ENCODE data around the gene HNF1B.

Gene HNF1B

GRCh38 chr17:37759014-37759637, 14.3 kb upstream of the HNF1B start:
- DNase-seq, result no peak

DNA sequence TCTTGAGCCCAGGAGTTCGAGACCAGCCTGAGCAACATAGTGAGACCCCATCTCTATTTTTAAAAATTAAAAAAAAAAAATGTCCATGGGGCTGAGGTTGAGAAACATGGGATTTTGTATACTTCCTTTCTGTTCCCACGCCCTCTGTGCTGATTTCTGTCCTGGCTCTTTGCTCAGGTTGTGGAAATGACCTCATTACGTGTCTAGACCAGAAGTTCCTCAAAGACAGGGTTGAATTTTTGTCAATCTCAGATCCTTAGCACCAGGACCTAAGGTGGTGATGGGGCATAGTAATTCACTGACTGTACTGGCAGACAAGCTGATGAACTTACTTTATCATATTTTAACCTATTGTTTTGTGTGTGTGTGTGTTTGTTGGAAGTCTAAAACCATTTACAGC, 11.2 kb upstream of the HNF1B start:
- DNase-seq, result no peak

DNA sequence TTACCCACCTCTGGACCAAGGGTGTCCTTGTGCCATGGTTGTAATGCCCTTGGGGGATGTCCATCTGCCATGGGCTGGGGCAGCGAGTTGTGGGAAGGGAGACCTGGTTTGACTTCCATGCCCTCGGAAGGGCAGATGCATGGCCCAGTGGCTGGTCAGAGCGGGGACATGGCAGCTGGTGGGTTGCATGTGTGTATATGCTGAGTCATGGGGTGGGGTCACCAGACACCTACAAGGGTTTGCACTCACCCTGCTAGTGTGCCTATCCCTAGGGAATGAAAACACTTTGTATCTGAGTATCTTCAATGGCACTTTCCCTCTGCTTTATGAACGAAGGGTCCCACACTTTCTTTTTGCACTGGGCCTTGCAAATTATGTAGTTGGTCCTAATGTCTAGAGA, 10.6 kb upstream of the HNF1B start:
- no peak for DNase-seq

GRCh38 chr17:37754363-37754762, 9.5 kb upstream of the HNF1B start:
- no peak for DNase-seq

- DNase-seq, result no peak
Measured at GRCh38 chr17:37752482-37752881, 7.6 kb upstream of the HNF1B start.

DNA sequence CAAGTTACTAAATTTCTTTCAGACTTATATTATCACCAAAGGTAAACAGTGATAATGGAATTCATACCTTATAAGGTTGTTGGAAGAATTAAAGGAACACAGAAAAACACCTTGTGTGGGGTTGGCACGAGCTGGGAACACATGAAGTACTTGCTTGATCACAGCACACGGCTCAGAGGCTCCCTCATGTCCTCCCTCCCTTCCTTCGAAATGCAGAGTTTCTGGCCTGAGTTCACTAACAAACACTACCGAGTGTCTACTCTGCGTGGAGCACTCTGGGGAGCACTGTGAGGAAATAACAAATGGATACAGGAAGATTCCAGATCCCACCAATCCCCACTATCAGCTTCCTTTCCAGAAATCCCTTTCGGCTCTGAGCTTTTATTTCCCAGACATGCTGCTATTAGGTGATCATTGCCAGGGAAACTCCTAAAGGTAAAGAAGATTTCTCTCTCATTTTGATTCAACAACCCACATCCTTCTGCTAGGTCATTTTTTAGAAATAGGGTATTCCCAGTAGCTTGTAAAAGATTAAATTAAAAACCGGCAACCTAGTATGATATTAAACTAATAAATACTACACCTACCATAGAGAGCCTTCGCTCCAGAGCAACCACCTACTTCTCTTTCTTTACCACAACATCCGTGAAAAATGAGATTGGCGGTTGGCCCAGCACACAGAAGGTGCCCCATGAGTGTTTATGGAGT, 6.1 kb upstream of the HNF1B start:
- DNase-seq, result no peak

GRCh38 chr17:37750292-37750691, 5.4 kb upstream of the HNF1B start:
- DNase-seq, result no peak

DNA sequence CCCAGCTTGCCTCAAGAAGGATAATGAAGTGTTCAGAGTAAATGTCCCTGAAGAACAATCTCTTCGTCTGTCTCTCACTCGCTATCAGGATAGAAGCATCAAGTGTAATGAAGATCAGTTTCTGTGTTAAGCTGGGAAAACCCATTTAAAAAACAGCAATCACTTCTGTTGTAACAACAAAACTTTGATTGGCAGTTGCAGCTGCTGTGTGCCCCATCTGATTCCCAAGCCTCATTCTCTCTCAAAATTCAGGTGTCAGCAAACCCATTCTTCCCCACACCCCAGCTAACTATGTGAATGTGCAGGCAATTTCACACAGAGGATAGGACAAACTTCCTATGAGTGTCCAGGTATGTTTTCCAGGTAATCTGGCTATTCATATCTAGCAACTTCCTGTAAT, 2.4 kb upstream of the HNF1B start:
- no peak for DNase-seq

DNA sequence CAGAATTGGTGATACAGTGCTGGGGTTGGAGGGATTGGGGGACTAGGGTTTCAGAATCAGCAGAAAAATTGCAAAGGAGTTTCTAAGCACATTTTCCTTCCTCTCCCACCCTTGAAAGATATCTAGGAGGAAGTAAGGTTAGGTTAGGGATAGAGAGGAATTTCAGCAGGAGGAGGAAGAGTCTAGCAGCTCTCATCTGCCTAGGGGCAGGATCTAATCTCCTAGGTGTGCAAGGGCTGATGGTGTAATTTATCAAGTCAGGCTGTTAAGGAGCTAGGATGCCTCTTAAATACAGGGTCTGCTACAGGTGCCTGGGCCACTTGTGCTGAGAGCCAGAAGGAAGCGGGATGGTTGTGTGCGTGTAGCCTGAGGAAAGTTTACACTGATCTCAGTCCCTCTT, 1.8 kb upstream of the HNF1B start:
- DNase-seq, result no peak

DNA sequence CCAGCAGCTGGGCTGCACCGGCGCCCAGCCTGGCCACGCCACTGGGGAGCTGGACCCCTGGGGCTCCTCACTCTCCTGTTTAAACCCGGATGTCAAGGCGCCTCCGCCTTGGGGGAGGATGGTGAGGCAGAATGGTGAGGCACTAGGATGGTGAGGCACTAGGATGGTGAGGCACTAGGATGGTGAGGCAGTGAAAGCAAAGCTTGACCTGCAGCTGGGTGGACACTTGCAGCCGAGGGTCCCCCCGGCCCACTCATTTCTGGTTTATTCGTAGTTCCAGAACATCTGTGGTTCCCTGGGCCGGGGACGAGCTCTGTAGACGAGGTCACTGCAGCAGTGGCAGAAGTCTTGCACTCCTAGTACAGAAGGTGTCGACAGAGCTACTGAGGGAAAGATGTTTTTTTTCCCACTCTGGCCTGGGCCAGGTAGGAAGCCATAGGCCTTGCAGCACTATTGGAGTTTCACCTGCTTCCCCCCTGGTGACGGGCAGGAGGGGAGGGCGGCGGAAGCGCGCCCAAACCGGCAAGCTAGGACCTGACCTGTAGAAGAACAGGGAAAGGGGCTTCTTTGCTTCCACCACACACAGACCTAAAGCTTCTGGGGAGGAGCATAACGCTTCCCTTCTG, 1.1 kb upstream of the HNF1B start:
- DNase-seq, result no peak

DNA sequence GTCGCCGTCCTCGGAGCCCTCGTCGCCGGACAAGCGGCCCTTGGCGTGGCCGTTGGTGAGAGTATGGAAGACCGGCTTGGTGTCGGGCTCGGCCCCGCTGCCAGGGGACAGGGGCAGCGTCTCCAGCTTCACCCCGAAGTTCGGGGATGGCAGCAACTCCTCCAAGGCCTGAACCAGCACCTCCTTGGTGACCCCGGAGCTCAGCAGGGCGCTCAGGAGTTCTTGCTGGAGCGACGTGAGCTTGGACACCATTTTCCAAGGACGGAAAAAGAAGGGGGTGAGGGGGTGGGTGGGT, 279 bp downstream of the HNF1B start:
- DNase-seq, result no peak

GRCh38 chr17:37743875-37744632, 805 bp downstream of the HNF1B start:
- no peak for DNase-seq

GRCh38 chr17:37743612-37743874, 1.3 kb downstream of the HNF1B start:
- DNase-seq, result no peak

- DNase-seq, result no peak
Measured at GRCh38 chr17:37742762-37743611, 1.9 kb downstream of the HNF1B start.

DNA sequence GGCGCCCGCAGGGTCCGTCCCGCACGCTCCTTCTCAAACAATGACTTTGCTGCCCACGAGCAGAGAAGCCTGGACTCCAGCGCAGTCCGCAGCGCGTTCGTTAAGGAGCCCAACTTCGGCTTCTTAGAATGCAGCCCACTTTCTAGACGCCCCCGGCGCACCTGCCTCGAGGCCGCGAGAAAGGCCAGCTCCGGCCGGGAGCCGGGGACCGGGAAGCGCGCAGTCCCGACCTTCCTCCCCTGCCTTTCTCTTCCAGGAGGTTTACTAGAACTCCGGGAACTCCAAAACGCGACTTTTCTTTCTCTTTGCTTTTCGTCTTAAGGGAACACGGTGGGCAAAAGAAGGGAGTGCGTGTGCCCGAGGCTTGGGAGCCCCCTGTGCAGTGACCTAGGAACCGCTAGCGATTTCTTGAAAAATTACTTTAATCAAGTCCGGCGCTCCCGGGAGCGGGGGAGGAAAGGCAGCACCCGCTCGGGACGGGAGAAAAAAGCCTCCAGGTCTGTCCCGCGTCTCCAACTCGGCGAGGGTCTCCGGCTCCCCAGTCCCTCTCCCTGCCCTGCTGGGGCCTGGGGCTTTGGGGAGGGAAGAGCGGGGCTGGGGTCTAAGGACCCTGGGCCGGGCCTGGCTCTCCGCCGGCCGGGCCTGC, 2.6 kb downstream of the HNF1B start:
- DNase-seq, result no peak

DNA sequence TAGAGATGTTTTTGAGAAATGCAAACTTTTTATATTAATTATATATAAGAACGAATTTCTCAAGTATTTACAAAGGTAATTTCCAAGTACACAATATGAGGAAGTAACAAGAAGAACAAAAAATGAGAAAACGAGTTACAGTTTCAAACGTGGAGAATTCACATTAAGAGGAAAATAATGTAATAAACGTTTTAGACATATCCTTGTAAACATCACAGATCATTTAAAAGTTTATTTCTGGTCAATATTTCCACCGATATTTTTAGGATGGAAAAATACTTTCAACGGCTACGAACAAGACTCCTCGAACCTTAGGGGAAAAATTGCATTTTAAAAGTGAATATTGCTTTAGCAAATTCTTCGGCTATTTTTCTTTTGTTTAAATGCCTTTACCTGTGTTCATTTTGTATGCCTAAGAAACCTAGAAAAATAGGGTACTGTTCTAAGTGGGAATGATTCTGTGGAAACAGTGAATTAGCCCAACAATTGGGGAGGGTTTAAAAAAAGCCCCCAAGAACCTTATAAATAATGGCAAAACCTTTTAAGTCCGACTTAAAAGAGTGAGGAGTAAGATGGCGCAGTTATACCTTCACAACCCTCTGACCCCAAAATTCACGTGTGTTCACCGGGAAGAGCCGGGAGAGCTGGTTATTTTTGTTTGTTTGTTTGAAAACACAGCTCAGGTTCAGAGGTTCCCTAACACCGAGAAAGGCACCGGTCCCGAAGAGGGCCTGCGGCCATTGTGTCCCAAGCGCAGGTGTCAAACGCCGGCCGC, 3.3 kb downstream of the HNF1B start:
- DNase-seq, result no peak

DNA sequence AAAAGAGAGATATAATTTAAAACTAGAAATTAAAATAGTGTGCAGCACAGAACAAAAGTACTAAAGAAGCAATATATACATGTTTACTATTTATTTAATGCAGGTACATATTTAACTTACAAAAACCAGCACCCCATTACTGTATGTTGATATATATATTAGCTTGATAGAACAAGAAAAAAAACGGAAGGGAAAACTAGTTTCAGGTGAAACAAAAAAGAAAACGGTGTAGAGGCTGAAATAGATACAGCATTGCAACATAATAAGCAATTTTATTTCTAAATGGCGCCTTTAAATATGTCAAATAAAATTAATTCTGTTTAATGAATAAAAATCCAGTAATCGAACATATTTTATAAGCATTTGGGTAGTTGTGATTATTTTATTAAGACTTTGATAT, 3.9 kb downstream of the HNF1B start:
- DNase-seq, result no peak

GRCh38 chr17:37737971-37738370, 6.9 kb downstream of the HNF1B start:
- no peak for DNase-seq

DNA sequence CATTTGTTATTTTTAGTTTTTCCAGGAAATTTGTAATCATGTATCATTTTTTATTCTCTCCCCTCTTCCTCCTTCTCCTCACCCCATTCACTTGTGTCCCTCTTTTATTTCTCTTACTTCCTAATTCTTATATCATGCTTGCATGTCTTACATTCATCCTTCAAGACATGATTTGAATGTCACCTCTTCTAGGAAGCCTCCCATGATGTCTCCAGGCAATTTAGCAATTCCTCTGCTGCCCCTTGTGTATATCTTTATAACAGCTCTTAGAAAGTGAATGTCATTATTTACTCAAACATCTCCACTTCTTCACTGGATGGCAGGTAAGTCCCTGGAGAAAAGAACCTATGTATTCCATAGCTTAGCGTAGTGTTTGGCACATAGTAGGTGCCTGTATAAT, 7.8 kb downstream of the HNF1B start:
- no peak for DNase-seq

DNA sequence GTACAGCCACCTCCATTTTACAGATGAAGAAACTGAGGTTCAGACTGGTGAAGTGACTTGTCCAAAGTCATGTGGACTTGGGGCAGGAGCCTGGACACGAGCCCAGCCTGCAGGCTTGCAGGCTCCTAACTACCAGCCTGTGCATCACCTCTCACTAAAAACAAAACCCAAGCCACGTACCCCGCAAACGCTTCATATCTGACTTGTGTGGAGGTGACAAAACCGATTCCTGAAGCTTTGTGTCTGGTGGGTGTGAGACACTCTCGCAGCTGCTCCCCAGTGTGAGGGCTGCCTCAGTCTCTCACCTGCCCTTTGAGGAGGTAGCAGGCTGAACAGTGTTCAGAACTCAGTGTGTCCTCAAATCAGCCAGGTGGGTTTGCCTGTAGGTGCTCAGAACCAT, 8.4 kb downstream of the HNF1B start:
- DNase-seq, result no peak

GRCh38 chr17:37735165-37735564, 9.7 kb downstream of the HNF1B start:
- no peak for DNase-seq

GRCh38 chr17:37732316-37732715, 12.5 kb downstream of the HNF1B start:
- no peak for DNase-seq

Measured in NCI-H1694 treated with DMSO at 0.1 percent for 48 hours (cell line).